CD4-positive, alpha-beta T cell treated with Interleukin-4 for 4 hours (primary cell): Measurements from ENCODE around the gene MGAT1.
A peak's percentile ranks its signal among the peaks of the same experiment; 100 is the strongest.

Experiments used
- DNase-seq: peaks from one replicate; pipeline ENCODE4 v3.0.0-alpha.2; 2020

MGAT1 gene

DNA sequence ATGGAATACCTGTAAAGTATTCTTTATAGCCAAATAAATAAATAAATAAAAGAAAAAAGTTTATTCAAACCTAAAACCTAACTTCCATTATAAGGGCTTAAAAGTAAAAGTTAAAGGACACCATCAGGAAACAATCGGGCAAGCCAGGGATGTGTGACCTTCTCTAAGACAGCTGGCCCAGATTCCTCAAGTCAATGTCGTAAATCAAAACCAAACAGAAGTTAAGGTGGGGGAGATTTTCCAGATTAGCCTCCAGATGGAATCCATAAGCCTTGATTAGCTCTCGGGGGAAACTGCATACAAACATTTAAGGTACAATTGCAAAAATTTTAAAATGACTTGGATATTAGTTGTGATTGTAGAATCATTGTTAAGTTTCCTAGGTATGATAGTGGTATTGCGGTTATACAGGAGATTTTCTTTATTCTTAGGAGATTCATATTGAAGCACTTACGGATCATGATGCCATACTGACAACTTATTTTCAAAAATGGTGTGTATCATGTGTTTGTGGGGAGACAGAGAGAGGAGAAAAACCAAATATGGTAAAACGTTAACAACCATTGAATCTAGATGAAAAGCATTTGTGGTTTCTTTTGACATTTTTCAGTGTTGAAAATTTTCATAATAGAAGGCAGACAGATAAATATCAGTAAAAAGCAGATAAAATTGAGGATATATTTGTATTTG is 21.5 kb upstream of the MGAT1 start:
- no peak for DNase-seq

DNA sequence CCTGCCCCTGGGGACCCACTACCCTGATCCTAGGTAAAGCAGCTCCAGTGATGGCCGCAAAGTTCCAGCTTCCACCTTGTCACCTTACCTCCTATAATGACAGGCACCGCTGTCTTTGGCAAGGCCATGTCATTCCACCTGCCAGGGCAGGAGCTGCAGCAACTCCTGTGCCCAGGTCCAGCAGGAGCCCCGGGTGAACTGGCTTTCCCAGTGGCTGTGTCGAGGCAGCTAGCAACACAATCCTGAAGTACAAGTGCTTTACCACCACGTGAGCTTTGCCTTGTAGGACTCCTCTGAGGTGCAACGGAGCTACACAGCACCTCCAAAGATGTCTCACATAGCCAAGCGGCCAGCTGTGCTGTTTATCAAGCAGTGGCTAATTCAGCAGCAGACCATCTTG is 20.7 kb upstream of the MGAT1 start:
- DNase-seq, result no peak

DNA sequence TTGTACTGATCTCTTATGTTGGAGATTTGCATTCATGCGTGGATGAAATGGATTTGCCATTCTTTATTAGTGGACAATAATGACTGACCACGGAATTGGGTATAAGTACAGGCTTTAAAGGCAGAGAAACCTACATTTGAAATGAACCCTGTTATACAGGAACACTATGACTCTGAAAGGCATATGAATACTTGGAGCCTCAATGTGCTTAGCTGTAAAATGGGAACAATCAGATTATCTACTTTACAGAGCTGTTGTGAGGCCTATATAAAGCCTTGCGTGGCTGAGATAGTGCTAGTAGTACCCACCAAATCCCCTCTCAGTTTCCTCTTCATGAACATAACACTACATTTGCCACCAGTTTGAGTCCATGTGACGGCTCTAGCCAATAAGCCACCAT is 18.9 kb upstream of the MGAT1 start:
- no peak for DNase-seq

DNA sequence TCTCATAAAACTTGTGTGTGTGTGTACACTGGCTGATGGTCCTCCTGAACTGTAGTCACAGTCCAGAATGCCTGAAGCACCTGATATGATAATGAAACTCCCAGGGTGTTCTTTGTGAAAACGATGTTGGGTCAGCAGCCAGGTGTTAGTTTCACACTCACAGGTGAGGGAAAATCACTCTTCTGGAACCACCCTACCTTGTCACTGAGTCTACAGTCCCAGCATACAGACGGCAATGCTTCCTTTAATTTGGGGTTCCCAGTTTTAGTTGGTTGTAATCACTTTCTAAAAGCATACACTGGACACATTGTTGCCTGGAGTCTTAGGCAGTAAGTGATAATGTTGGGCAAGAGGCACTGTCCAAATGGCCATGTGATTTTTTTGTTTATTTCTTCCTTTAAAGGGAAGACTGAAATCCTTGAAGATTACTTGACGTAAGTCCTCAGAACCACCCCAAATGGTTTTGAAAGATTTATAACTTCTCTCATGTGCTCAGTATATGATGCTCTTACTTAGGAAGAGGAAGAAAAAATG is 18.2 kb upstream of the MGAT1 start:
- DNase-seq, result no peak

DNA sequence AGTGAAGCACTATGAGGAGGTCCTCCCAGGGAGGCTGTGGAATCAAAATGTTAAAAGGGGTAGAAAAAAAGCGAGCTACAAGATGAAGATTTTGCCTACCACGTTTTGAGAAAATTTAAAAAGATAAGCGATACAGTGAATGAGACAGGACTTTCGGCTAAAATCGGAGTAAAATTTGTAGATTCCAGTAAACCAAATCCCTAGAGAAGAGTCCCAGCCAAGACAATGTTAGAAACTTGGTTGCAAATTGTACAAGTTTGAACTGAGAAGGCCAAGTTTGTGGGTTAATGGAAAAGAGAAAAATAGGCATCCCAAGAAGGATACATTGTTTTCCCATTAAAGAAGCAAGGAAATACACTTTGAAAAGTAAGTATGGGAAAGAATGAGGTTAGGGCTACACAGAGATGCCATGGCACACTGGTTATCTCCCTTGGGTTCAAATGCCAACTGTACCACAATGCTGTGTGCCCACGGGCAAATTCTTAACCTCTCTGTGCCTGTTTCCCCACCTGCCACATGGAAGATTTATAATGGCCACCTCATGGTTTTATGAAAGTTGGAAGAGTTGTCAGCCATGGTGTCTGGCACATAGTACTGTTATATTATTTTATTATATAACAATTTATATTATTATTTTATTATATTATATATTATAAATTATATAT is 16.2 kb upstream of the MGAT1 start:
- DNase-seq, result no peak

DNA sequence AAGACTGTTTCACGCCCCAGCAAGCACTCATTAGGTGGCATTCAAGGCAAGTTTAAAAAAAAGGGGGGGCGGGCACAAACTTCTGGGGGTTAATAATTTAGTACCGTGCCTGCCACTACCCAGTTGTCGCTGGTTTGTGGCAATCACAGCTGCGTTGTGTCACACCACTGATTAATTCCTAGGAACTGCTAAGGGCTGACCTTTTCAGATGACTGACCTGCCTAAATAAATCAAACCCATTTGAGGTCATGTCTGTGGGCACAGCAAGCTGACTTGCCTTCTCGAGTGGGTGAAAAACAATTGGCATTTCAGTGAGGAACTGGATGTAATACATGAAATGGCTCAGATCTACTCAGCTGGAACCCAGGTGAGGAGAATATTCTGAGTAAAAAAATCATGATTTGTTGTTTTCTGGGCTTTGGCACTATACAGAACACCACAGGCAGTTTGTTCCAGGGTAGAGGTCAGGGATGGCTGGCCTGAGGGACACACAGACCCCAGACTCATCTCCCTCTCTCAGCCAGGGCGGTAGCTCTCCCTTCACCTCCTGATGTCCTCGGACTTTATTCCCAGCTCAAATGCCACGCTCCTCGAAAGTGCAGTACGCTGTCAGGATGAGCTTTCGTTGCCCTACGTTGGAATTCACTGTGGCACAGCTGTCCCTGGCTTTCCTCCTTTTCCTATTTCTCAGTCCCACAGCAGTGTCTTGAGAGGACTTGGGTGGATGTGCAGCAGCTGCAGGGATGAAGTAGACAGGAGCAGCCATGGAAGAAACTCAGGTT is 15.5 kb upstream of the MGAT1 start:
- DNase-seq, result no peak

DNA sequence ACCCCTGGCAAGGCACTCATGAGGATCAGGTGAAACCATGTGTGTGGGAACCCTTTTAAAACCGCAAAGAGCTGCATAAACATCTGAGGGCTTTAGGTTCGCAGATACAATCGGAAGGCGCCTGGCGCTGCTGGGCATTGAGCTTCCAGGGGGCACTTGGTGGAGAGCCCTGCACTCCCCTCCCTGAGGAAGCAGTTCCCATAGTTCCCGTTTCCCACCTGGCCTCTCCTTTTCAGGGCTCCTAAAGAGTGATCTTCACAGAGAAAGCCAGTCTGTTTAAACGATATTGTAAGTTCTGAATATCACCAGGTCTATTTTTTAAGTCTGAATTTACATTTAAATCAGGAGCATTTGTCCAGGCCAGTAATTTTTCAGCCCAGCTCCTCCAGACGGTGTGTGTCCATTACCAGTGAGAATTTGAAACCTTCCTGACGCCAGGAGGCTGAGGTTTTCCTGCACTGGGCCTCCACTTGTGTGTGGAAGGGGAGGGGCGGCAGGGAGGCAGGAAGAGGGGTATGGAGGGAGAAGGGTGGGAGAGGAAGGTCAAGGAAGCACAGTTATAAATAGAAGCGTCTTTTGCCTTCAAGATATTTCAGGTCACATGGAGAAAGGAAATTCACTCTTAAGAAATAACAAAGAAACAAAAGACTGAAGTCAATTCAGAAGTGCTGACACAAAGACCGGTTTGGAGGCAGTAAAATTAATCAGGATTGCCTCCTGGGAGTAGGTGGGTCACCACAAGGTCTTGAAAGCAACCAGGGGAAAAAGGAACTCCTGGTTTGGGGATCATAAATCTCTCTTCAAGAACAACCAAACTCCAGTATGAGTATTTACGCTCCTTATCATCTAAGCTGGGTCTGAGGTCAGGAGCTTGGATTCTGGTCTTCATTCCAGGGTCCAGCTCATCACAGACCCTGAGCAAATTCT is 14.3 kb upstream of the MGAT1 start:
- DNase-seq, result no peak

DNA sequence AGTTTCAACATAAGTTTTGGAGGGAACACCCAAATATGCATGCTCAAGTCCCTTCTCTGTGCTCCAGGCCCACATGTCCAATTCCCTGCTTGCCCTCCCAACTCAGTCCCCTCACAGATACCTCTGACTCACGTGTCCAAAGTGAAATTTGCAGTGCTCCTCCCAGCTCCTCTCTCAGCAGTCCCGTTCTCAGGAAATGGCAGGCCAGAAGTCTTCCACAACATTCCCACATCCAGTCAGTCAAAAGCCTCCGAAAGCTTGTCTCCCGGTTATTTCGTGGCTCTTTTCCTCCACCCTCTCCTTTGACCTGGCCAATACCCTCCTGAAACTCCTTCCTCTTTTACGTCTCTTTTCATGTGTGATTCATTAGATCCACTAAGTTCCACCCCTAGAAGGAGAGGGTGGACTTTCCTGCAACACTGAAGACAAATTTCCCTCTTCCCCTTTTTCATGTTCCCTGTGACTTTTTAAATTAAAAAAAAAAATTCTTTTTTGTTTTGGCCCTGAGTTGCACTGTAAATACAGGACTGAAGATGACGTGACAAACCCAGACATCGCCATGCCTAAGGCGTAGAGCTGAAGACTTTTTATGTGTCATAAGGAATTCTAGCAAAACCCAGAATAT is 12.8 kb upstream of the MGAT1 start:
- no peak for DNase-seq

DNA sequence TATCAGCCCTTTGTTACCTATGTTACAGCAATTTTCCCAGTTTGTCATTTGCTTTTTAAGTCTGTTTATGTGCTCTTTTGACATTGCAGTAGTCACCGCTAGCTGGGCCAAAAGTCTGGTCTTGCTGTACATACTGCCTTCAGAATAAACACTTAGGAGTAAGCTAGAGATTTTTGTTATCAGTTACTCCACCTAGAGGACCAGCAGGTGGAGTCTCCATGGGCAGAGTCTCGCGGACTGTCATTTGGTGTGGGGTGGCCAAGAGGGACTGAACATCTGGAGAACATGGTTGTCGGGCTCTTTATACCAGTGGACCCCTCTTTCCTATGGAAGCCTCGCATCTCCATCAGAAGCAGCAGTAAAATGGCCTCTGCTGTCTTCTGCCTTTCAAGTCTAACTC is 10.8 kb upstream of the MGAT1 start:
- DNase-seq, result no peak

DNA sequence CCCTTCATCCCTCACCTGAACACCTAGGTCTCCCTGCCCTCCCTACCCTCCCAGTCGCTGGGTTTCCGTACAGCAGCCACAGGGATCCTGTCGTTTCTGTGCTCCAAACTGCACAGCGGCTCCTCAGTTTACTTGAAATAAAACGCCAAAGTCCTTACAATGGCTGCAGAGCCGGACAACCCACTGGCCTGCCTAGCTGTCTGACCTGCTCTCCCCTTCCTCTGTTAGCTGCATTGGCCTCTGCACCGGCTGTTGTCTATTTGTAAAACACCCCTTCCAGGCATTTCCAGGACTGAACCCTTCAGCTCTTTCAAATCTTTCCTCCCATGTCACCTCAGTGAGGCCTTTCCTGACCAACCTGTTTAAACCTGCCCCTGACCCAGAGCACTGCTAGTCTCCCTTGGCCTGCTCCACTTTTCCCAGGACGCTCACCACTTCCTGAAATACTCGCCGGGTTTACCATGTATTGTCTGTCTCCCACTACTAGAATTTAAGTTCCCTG is 9.1 kb upstream of the MGAT1 start:
- no peak for DNase-seq

DNA sequence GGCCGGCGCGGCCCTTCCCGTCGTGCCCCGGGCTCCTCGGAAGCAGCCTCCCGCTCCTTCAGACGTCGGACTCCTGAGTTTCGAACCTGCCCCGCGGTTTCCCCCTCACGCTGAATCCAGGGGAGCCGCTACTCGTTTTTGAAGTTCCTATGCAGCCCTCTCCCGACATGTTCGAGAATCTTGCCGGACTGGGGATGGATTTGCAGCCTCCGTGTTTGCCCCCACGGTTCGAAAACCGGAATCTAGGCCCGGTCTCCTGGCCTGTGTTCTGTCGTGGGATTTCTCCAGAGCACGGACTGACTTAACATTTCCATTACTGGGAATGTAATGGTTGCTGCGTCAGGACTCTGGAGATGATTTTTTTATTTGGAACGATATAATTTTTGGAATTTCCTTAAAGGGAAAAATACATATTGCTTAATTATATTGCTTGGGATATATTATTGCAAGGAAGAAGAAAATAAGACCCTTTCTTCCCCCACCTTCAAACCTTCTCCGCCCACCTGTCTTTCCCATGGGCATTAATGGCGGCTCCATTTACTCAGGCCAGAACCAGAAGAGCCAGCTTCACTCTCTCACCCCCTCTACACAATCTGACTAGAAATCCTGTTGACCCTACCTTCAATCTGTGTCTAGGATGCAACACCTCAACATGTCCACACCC is 8.5 kb upstream of the MGAT1 start:
- DNase-seq, result no peak

DNA sequence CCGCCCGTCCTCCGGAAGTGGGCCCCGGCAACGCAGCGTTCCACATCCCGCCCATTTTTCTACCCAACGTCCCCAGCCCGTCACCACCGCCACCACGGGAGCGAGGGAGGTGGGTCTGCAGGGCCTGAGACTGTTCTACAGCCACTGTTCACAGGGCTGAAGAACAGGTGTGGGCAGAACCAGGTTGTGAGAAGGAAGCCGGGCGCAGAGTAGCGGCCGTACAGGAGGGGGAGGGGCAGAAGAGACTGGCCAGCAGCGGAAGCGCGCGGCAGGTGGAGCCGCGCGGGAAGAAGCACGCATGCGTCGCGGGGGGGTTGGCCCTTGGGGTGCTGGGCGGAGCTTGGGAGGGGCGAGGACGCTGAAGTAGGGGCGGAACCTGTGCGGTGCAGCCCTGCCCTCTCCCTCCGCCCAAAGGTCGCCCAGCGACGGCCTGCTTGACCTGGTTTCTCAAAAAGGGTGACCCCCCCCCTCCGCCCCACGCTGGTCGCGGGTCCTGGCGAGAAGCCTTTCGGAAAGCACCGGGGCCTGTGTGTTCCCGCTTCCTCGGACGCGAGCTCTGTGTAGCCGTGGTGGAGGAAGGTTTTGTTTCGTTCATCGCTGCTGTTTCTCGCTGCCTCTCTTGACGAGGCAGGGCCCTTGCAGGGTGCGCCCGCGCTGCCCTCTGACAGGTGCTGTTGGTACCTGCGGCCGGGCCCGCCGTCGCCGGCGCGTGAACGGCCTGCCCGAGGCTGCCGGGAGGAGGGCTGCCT is 7.8 kb upstream of the MGAT1 start:
- peak; percentile 96 for DNase-seq

DNA sequence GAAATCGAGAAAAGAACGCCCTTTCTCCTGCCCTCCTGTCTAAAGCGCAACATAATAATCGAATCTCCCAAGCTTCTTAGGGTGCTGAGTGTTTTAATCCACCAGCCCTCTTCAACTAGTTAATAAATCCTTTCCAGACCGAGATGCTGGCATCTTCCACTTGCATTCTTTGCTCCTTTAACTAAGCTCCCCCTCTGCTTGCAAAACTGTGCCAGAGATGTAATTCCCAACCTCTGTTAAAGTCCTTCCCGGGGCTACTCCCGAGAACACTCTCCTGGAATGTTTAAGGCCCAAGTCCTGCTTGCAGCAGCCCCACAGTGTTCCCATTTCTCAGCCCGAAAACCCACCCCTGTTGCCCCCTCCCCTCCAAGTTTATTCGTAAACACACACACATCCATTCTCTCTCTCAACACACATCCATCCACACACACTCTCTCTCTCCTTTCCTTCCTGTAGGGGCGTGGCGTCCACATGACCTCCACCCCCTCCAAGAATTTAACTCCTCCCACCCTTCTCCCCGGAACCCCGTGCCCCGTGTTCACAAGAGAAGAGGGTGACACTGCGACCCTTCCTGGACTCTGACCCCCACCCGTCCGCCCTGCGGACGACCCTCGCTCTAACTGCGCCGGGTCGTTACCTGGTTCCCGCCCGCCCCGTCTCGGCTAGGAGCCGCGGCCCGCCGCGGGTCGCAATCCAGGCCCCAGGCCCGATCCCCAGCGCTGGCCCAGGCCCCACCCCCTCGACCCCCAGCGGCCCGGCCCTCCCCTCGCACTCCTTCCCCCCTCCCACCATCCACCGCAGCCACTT is 7.0 kb upstream of the MGAT1 start:
- DNase-seq, result peak; percentile 95

DNA sequence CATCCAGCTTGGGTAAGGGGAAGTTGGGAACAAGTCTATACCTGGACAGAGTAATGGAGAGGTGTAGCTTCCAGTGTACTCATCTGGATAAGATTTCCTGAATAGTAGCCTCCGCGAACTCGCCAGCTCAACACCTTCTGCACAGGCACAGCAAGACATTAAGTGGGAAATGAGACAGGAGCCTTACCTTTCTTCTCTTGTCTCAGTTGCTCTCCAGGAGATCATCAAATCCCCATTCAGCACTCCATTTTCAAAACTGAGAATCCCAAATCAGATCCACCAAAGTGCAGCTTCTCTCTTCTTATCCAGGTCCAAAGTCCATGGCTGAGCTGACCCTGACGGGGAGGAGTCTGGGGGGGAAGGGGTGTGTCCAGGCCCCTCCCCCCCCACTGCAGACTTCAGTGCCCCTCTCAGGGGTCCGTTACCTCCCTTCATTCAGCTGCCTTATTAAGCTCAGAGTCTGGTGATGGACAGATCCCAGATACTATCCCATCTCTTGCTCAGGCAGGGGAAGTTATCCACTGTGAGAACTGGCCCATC is 5.9 kb upstream of the MGAT1 start:
- no peak for DNase-seq

DNA sequence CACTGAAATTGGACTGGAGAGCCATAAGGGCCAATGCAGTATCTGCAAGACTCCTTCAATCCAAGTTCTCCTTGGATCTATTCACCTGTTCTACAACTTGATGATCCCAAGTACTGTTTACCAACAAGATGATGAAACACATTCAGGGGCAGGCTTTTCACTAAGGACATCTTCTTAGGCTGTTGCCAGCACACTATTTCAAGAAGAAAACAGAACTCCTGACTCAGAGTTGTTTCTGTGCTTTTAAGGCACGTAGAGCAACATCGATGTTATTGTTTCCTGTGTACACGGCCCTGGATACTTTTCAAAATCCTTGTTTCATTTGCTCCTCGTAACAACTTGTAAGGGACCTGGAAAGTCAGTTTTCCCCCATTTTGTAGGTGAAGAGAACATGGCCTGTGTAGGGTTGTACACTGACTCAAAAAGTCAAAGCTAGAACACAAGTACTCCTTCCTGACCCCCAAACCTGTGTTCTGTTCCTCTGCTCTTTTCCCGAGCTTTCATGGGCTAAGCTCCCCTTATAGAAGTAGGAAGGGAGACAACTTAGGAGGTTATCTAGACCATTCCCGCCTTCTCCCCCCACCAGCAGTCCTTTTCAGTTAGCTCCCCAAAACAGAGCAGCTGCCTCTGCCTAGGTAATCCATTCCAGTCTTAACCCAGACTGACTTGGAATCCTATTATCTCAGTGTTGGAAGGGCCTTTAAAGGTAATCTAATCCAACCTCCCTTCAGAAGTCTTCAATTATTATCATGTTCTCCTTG is 5.2 kb upstream of the MGAT1 start:
- no peak for DNase-seq

DNA sequence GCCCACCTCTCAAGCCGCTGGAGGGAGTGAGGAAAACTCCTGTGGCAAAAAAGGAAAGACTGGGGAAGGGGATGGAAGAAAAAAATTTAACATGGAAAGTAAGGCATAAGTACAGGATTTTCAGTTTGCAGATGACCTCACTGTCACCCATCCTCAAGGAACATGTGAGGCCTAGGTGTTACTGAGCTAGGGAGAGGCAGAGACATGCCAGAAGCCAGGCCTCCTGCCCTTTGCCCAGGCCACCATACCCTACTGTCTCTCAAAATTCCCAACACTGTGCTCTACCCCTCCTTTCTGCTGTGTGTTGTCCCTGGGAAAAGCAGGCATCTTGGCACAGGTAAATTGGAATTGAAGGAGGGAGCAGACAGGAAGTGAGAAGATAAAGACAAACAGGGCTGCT is 4.4 kb upstream of the MGAT1 start:
- no peak for DNase-seq

DNA sequence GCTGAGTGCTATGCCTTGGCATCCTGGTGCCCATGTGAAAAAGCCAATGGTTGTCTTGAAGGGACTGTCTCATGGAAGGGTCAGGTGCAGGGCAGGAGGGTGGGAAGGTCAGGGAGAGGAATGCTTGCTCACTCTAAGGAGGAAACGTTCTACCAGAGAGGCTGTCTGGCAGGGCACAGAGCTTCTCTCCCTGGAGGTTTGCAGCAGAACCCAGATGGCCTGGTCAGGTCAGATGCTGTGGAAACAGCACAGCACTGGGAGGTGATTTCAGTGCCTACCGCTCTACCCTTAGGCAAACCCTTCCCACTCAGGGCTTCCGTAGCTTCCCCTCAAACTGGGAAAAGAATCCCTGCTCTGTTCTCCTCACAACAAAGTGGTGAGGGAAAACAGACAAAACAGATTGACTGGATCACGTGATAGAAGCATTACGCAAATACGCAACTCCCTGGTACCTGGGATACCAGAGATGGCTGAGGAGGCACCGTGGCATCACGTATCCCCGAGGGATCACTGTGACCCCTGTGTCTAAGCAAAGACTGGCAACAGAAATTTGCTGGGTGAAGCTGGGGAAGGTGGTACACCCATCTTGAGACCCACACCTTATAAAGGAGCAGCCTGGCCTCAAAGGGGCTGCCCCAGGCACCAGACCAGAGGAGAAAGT is 3.9 kb upstream of the MGAT1 start:
- no peak for DNase-seq

DNA sequence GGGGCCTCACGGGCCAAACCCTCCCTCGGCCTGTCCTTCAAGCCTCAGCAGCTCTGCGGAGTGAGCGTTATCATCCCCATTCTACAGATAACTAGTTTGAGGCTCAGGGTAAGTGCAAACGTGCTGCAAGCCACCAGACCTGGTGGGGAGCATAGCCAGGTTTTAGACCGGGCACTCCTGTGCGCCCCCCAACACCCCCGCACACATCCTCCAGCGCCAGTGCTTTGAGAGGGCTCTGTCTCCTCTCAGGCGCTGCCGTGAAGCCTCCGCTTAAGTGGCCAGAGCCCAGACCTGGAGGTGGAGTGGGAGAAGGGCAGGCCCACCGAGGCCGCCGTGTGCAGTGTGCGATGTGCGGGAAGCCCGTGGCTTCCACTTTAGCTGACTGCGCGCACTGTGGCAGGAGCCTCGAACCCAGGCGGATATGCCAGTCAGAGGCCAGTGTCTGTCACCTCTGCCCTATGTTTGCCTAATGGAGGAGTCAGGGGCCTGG is 1.6 kb upstream of the MGAT1 start:
- peak; percentile 52 for DNase-seq
